Fibroblast of lung (primary cell): Measurements from ENCODE around the gene ADD2.

ENCODE experiments used
- CTCF ChIP-seq, 2 donors: IDR thresholded peaks in 1 of 2; conservative IDR thresholded peaks in 1 of 2; 1 replicate in 1 of 2; 2 replicates in 1 of 2; pipeline ENCODE4 v1.5.1; 2011 to 2012; ENCODE audit warnings: low read length in 2 of 2, control low read depth in 1 of 2, inconsistent platforms in 1 of 2, low read depth in 1 of 2, mild to moderate bottlenecking in 1 of 2
- EZH2 ChIP-seq: IDR thresholded peaks from 2 replicates; pipeline ENCODE4 v1.5.1; 2012; ENCODE audit warnings: low read length, control low read depth, mild to moderate bottlenecking; ENCODE audit errors: missing control alignments

- no peak for TF ChIP-seq CTCF (conservative IDR thresholded peaks at IDR 0.05 in 1 of 2, IDR thresholded peaks at IDR 0.05 in 1 of 2; ENCODE audit: low read depth in 1 of 2, low read length in 2 of 2)
- no peak for TF ChIP-seq EZH2
Observed at GRCh38 chr2:70691497-70692140, 76.4 kb downstream of the ADD2 start.
